GM11168 (cell line): ENCODE data around the gene NUP42.
"Not testable (repeated sequence)": the region's sequence is repeated elsewhere in the genome, so short reads cannot be mapped to it uniquely, and the experiment has no call there.

ENCODE experiments used
- in situ Hi-C: fragments of 300-500 bp; cut with MboI; formaldehyde crosslinking; loops from one replicate; pipeline ENCODE4 v1.12.0; 2022; ENCODE audit warnings: low sequenced_read_pairs; ENCODE audit not compliant: unreplicated experiment

NUP42 gene, protein sequence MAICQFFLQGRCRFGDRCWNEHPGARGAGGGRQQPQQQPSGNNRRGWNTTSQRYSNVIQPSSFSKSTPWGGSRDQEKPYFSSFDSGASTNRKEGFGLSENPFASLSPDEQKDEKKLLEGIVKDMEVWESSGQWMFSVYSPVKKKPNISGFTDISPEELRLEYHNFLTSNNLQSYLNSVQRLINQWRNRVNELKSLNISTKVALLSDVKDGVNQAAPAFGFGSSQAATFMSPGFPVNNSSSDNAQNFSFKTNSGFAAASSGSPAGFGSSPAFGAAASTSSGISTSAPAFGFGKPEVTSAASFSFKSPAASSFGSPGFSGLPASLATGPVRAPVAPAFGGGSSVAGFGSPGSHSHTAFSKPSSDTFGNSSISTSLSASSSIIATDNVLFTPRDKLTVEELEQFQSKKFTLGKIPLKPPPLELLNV

DNA sequence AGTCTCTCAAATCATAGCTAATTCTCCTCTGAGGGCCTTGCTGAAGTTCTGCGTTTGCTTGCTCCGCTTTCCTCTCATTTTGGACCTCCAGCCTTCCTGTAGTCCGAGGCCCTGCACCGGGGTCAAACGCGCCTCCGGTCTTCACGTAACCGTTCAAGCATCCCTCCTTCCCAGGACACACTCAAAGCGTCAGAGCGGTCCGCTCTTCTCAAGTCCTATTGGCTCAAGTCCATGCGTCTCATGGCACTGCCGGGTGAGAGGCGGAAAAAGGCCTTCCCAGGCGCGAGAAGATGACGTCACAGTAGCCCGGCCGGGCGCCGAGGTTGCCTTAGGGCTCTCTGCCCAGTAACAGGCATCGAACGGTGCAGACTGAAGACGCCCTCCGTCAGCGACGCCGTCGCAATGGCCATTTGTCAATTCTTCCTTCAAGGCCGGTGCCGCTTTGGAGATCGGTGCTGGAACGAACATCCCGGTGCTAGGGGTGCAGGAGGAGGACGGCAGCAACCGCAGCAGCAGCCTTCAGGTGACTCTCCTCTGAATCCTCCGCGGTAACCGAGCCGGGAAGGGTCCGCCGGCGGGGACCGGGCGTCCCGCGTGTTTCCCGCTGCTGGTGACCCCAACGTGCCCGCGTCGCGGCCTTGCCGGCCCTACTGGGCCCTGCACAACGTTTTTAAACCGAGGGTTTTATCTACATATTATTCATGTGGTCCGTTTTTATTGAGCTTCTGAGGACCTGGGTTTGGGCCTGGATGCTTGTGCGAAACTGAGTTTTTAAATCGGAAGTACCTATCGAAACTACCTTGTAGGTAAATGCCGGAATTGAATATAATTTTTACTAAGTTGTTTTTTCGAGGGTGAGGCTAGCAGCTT lies at the start of gene NUP42:
TSS of gene NUP42 (plus strand) at position 365 of the 870 bp plus-strand sequence. CDS start at position 403, 38 bp downstream.
- in situ Hi-C loops = no loop called here

DNA sequence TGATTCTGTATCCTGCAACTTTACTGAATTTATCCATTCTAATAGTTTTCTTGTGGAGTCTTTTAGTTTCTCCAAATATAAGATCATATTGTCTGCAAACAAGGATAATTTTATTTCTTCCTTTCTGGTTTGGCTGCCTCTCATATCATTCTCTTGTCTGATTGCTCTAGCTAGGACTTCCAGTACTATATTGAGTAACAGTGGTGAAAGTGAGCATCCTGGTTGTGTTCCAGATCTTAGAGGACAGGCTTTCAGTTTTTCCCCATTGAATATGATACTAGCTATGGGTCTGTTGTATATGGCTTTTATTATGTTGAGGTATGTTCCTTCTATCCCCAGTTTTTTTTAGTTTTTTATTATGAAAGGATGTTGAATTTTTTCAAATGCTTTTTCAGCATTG lies 48.1 kb upstream of the NUP42 start:
- in situ Hi-C loops = no loop called here

DNA sequence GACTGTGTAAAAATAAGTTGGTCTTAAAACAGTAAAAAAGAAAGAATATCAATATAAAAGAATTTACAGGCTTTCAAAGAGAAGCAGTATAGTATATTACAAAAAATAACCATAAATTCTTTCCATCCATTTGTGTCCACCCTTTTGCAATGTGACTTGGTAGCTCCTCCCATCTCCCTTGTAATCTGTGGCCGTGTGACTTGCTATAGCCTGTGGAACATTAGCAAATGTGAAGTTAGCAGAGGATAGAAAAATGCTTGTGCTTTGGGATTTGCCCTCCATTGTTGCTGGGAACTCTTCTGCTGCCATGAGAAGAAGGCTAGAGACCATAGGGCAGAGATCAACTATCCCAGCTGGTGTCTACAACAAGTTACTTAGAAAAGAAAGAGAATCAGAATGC lies 46.1 kb upstream of the NUP42 start:
- in situ Hi-C loops = no loop called here

DNA sequence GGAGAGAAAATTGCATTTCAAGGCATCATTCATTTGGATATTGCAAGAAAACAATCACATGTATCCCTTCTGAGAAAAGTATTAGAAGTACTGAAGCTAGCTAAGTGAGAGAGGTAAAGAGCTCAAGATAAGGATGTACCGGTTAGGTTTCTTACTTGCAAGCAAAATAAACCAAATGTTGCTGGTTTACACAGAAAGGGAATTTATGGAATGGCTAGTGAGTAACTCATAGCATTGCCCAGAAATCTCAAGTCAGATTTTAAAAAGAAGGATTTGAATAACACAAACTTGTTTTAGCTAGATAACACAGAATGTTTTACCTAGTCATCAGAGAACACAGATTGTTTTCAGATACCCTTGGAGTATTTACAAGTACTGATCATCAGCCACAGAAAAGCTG lies 45.6 kb upstream of the NUP42 start:
- in situ Hi-C loops = no loop called here

DNA sequence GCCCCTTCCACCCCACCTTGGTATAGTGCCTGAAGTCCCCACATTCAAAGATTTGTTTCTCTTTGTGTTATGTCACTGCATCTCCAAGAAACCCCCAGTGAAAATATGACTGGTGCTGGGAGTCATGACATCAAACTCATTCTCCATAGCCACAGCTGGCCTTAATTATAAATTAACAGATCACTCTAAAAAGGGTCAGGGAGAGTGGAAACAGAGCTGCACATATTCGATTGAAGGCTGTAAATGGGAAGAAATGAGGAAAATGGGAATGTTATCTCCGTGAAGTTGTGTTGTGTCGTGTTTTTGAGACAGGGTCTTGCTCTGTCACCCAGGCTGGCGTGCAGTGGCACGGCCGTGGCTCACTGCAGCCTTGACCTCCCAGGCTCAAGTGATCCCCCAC lies 24.2 kb upstream of the NUP42 start:
- in situ Hi-C loops = no loop called here

DNA sequence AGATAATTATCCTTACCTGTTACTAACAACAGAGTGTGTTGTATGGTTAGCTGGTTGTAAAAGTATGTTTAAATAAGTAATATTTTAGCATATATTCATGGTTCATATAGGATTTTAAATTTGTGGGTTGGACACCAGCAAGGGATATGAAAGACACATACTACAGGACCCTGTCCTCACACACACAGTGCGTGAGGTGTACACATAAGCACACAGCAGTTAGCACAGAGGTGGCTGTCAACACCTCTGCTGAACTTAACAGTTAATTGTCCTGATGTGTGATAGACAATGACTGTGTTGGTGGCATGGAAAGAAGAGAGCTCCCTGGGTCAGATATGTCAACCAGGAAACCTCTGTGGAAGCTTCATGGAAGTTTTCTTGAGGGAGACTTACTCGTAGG lies 23.3 kb upstream of the NUP42 start:
- in situ Hi-C loops = no loop called here

DNA sequence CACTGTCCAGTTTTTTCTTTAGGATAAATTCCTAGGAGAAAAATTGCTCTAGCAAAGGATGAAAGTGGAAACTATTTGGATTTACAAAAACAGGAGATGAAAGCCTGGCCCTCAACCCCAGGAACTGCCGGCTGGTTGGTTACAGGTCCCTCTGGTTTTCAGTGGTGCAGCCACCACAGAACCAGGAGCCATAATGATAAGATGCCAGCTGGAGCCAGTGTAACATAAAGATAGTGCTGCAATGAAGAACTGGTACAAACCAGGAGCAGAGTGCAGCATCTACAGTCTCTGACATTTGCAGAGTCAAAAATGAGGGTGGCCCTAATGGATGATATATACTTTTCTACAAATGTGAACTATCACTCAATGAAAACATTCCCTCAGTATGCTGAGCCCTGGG lies 20.4 kb upstream of the NUP42 start:
- in situ Hi-C loops = no loop called here

DNA sequence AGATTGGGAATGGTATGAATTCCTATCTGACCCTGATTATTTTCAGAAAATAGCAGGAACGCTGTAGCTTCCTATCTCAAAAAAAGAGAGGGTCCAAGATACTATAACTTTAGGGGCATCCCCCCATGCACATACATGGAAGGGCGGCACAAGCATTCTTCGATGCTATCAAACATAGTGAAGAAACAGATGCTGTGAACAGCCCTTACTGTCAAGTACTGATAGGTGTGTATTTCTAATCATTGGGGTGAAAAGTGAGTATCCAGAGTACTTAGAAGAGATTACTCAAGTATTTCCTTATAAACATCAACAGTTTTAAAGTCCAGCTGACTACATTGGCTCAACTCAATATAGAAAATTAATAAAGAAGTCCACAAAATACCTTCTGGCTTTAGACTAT lies 17.0 kb upstream of the NUP42 start:
- in situ Hi-C loops = no loop called here

DNA sequence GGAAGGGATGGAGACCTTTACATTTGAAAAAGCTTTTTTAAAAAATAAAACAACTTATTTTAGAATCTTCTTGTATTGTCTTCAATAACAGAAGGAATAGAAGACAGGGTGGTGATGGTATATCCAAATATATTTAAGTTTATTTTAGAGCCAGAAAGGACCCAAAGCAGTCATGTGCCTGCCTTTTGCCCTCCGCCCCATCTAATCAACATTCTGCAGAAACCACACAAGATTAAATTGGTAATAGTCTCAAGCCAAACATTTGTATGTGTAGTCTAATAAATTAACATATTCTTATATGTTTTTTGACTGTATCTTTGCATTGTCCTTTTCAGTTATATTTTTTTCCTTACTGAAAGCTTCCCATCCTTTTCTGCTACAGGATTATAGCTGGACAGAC lies 16.5 kb upstream of the NUP42 start:
- in situ Hi-C loops = no loop called here

DNA sequence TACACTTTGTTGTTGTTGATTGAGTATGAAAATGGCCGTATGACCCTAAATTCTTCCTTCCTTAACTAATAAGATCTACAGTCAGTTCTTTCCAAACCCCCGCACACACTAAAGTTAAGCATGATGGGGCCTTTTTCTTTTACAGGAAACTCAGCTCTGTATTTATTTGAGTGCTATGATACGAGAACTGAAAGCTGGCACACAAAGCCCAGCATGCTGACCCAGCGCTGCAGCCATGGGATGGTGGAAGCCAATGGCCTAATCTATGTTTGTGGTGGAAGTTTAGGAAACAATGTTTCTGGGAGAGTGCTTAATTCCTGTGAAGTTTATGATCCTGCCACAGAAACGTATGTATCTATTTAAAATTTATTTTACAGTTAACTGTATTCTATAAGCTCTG lies 14.2 kb upstream of the NUP42 start:
- in situ Hi-C loops = no loop called here

DNA sequence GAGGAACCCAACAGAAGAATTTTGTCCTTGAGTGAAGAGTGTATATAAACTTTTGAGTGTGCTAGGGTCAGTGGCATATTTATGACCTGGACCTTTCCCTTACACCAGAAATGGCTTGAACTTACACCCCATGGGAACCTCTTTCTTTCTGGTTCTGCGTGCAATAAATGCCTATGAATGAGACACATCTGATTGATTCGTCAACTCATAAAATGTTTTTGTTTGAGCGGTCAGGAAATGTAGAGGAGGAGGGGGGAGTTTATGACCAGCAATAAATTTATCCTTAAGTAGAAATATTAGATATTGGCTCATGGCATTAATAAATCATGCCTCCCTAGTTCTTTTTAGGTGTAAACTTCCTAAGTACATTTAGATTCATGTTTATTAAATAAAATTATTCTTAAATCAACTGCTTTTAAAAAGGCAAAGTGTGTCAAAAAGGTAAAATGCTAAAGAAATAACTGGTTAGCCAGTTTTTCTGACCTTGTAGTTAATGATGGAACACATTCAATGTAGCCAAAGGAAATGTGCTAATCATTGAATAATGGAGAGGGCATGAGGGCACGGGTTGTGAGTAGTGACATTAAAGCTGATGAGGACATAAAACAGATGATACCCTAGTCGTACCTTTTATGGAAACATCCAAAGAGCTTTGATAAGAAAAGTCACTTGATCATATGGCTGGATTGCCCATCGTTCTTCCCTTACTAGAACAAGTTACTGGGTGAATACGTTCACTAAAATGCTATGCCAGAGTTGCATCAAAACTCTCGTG lies 13.6 kb upstream of the NUP42 start:
- in situ Hi-C loops = no loop called here

DNA sequence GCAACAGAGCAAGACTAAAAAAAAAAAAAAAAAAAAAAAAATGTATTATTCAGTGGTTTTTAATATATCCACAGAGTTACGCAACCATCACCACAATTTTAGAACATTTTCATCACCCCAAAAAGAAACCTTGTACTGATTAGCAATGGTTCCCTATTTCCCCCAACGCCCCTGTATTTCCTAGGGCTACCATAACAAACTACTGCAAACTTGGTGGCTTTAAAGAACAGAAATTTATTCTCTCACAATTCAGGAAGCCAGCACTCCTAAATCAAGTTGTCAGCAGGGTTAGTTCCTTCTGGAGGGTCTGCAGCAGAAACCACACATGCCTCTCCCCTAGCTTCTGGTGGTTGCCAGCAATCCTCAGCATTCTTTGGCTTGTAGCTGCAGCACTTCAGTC lies 5.9 kb upstream of the NUP42 start:
- in situ Hi-C loops = no loop called here

DNA sequence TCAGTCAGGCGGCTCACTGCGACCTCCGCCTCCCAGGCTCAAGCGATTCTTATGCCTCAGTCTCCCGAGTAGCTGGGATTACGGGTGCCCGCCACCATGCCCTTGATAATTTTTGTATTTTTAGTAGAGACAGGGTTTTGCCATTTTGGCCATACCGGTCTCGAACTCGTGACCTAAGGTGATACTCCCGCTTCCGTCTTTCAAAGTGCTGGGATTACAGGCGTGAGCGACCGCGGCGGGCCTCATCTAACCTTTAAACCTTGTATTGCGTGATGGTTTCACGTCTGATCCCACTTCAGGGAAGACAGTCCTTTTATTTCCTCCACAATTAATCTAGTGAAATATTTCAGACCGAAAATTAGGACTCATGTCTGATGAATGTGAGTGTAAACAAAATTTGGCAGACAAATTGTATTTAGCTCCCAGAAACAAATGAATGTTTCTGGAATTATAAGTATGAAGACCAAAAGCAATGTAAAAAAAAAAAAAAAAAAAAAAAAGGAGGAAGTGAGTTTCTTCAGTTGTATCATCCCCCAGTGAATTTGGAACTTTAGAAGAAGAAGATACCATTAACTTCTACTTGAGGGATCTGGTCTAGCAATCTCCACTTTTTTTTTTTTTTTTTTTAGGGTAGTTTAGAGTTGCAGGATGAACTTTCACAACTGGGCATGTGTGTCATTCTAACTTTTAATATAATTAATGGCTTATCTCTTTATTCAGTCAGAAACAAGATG lies 1.6 kb downstream of the NUP42 start:
- in situ Hi-C loops = no loop called here

DNA sequence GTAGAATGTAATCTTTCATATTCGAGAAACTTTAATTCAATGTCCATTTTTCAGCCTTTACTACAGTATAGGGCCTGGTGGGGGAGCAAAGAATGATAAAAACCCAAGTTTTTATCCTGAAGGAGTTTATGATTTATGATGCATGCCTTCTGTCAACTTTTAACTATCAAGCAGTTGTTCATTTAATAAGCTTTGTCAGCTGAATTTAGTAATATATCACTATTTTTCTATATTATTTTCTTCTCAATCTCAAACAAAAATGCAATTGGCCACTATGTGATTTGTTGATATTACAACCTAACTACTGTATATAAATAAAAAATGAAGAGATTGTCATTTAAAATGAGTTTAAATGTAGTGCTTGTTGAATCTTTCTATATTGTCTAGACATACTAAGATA lies 2.4 kb downstream of the NUP42 start:
- in situ Hi-C loops = no loop called here

DNA sequence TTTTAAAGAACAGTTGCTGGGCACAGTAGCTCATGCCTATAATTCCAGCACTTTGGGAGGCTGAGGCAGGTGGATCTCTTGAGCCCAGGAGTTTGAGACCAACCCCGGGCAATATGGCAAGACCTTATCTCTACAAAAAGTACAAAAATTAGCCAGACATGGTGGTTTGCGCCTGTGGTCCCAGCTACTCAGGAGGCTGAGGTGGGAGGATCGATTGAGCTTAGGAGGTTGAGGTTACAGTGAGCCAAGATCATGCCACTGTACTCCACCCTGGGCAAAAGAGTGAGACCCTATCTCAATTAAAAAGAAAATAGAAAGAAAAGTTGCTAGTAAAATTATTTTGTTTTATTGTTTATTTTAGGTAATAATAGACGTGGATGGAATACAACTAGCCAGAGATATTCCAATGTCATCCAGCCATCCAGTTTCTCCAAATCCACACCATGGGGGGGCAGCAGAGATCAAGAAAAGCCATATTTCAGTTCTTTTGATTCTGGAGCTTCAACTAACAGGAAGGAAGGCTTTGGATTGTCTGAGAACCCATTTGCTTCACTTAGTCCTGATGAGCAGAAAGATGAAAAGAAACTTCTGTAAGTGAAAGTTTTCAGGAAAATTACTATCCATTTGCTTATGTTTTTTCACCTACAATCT lies 3.0 kb downstream of the NUP42 start:
- in situ Hi-C loops = no loop called here

DNA sequence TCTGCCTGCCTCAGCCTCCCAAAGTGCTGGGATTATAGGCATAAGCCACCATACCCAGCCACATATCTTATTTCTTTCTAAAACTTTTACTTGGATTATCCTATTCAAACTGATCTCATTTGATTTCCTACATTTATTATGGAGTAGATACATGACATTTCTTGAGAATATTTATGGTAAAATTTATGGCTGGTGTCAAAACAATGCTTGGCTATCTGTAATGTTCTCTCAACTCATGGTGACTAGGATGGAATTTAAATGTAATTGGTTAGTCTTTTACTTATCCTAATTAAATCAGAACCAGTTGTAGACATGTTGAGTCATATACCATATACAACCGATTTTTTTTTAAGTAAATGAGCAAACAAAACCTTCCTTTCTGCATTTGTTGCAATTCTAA lies 4.1 kb downstream of the NUP42 start:
- in situ Hi-C loops = no loop called here

DNA sequence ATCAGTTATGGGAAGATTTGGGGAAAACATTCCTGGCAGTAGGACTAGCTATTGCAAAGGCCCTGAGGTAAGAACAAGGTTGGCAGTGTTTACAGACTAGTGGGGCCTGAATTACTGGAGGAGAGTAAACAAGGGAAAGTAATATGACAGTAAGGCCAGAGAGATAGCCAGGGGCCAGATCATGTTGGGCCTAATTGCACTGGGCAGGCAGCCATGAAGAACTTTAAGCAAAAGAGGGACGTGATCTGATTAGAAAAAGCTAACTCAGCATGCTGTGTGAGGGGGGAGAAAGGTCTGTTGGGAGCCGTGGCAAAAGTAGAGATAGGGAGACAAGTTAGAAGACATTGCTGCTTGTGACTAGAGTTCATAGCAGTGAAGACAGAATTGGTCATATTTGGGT lies 9.2 kb downstream of the NUP42 start:
- in situ Hi-C loops = no loop called here

DNA sequence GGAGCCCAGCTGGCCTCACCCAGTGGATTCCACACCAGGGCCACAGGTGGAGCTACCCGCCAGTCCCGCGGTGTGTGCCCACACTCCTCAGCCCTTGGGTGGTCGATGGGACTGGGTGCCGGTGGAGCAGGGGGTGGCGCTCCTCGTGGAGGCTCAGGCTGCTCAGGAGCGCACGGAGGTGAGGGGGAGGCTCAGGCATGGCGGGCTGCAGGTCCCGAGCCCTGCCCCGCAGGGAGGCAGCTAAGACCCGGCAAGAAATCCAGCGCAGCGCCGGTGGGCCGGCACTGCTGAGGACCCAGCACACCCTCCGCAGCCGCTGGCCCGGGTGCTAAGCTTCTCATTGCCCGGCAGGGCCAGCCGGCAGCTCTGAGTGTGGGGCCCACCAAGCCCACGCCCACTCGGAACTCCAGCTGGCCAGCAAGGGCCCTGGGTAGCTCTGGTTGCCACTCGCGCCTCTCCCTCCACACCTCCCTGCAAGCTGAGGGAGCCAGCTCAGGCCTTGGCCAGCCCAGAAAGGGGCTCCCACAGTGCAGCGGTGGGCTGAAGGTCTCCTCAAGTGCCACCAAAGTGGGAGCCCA lies 11.9 kb downstream of the NUP42 start:
- in situ Hi-C loops = not testable (repeated sequence)

DNA sequence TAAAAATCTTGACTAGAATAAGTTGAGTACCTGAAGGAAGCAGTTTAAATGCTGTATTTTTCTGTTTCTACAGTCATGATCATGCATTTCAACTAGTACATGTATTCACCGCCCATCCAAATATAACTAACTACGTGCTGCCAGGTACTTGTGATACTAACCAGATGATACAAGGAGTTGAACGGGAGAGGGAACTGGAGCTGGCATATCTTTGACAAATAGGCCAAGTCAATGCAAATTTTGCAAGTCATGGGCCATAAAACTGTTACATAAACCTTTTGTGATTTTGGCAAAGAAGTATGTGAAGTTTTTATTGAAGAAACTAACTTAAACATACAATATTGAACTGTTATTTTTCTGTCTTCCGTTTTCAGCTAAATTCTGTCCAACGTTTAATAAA lies 14.5 kb downstream of the NUP42 start:
- in situ Hi-C loops = no loop called here
